PC-9 (cell line): ENCODE data around the gene NFE2.

Experiments
- EZH2 ChIP-seq: fragments of 200-600 bp; sonication (generic); IDR thresholded peaks from 2 replicates; pipeline ENCODE4 v1.8.0; 2017; ENCODE audit warnings: antibody characterized with exemption, low read depth
- TF ChIP-seq, protein P1 (sequence below): fragments of 200-600 bp; sonication (generic); conservative IDR thresholded peaks from 2 replicates; pipeline ENCODE4 v1.6.1; 2017; ENCODE audit warnings: mixed run types, antibody characterized with exemption, mild to moderate bottlenecking, moderate library complexity

DNA sequence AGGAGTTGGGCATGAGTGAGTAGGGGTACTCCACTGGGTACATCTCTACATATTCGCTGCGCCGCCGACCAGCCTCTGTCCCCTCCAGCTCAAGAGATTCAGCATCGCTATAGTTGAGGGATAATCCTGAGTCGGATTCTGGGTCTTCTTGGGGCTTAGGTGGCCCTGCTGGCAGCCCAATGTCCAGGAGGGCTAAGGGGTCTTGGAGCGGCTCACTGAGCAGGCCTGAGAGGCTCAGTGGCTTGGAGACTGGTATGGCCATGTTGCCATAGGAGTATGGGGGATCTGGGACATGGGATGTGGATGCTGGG lies 7.9 kb downstream of the NFE2 start:
- no peak for TF ChIP-seq EZH2
- TF ChIP-seq, protein P1, sequence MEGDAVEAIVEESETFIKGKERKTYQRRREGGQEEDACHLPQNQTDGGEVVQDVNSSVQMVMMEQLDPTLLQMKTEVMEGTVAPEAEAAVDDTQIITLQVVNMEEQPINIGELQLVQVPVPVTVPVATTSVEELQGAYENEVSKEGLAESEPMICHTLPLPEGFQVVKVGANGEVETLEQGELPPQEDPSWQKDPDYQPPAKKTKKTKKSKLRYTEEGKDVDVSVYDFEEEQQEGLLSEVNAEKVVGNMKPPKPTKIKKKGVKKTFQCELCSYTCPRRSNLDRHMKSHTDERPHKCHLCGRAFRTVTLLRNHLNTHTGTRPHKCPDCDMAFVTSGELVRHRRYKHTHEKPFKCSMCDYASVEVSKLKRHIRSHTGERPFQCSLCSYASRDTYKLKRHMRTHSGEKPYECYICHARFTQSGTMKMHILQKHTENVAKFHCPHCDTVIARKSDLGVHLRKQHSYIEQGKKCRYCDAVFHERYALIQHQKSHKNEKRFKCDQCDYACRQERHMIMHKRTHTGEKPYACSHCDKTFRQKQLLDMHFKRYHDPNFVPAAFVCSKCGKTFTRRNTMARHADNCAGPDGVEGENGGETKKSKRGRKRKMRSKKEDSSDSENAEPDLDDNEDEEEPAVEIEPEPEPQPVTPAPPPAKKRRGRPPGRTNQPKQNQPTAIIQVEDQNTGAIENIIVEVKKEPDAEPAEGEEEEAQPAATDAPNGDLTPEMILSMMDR = no peak
